IMR-90 (cell line): ENCODE results near the gene VTN. TPM values are rescaled to one million over a fixed set of nuclear protein-coding genes. Genes with fewer than 3 reads are reported as not detected.

Experiments used
- ATAC-seq: fragments of 200-7000 bp; cut with Tn5 transposase; 2 replicates; pipeline ENCODE4 v1.9.1; 2020; ENCODE audit warnings: low read depth, mild to moderate bottlenecking, moderate library complexity
- BruUV-seq: library from RNA; stranded (reverse); fragments of 400-500 nt; replicated peaks from 2 replicates; lab custom pipeline; 2021; lab: Mats Ljungman, UMichigan
- CTCF ChIA-PET: fragments of 300-600 bp; formaldehyde crosslinking; extraction: SDS; loops from one replicate; lab custom pipeline; 2021; ENCODE audit warnings: antibody characterized with exemption; lab: Yijun Ruan, JAX
- POLR2A ChIA-PET: fragments of 300-600 bp; sonication (Branson Sonifier 250); formaldehyde crosslinking; loops from one replicate; lab custom pipeline; 2022; ENCODE audit warnings: antibody characterized with exemption; ENCODE audit not compliant: unreplicated experiment; lab: Charles Lee
- DNase-seq: peaks from one replicate; pipeline ENCODE4 v3.0.0; 2013
- H2AFZ ChIP-seq: replicated peaks from 2 replicates; pipeline ENCODE3; 2013; ENCODE audit warnings: low read length, mild to moderate bottlenecking; ENCODE audit not compliant: poor library complexity
- H2AK5ac ChIP-seq: 2 replicates; pipeline ENCODE4 v1.6.1; 2013; ENCODE audit warnings: low read depth, low read length, inconsistent platforms
- H2AK9ac ChIP-seq: replicated peaks from 2 replicates; pipeline ENCODE3; 2013; ENCODE audit warnings: mild to moderate bottlenecking, low read depth, low read length, moderate library complexity; ENCODE audit not compliant: poor library complexity
- H2BK120ac ChIP-seq: 2 replicates; pipeline ENCODE4 v1.6.1; 2013; ENCODE audit warnings: low read depth, low read length, inconsistent platforms
- H2BK15ac ChIP-seq: 3 replicates; pipeline ENCODE4 v1.6.1; 2013; ENCODE audit warnings: low read depth, low read length, inconsistent platforms
- H2BK20ac ChIP-seq: 2 replicates; pipeline ENCODE4 v1.6.1; 2013; ENCODE audit warnings: low read depth, mild to moderate bottlenecking, inconsistent platforms, low read length, moderate library complexity
- H2BK5ac ChIP-seq: 2 replicates; pipeline ENCODE4 v1.6.1; 2013; ENCODE audit warnings: mild to moderate bottlenecking, low read depth, low read length, inconsistent platforms; ENCODE audit not compliant: poor library complexity, severe bottlenecking
- H3K14ac ChIP-seq: replicated peaks from 2 replicates; pipeline ENCODE4 v1.6.1; 2013; ENCODE audit warnings: low read depth, low read length, inconsistent platforms
- H3K18ac ChIP-seq: 2 replicates; pipeline ENCODE4 v1.6.1; 2013; ENCODE audit warnings: low read depth, low read length, control low read depth
- H3K23ac ChIP-seq: 2 replicates; pipeline ENCODE4 v1.6.1; 2013; ENCODE audit warnings: low read depth, low read length, inconsistent platforms
- H3K27ac ChIP-seq: 2 replicates; pipeline ENCODE4 v1.5.1; 2013; ENCODE audit warnings: mild to moderate bottlenecking, control low read depth, low read length; ENCODE audit not compliant: insufficient read depth
- H3K27me3 ChIP-seq: 2 replicates; pipeline ENCODE4 v1.6.1; 2013; ENCODE audit warnings: low read length; ENCODE audit not compliant: control insufficient read depth, insufficient read depth
- H3K36me3 ChIP-seq: 2 replicates; pipeline ENCODE4 v1.6.1; 2013; ENCODE audit warnings: low read length, mixed read lengths; ENCODE audit not compliant: control insufficient read depth, insufficient read depth
- H3K4ac ChIP-seq: 2 replicates; pipeline ENCODE4 v1.6.1; 2013; ENCODE audit warnings: low read depth, low read length, inconsistent platforms
- H3K4me1 ChIP-seq: 2 replicates; pipeline ENCODE4 v1.6.1; 2013; ENCODE audit warnings: low read length, mixed read lengths; ENCODE audit not compliant: control insufficient read depth, insufficient read depth
- H3K4me2 ChIP-seq: 2 replicates; pipeline ENCODE4 v1.6.1; 2013; ENCODE audit warnings: low read depth, mild to moderate bottlenecking, control low read depth, low read length, moderate library complexity
- H3K4me3 ChIP-seq: 2 replicates; pipeline ENCODE4 v1.5.1; 2013; ENCODE audit warnings: low read depth, mild to moderate bottlenecking, control low read depth, low read length, moderate library complexity; ENCODE audit not compliant: insufficient read depth
- H3K56ac ChIP-seq: 2 replicates; pipeline ENCODE4 v1.6.1; 2013; ENCODE audit warnings: low read length, inconsistent platforms; ENCODE audit not compliant: insufficient read depth; ENCODE audit errors: extremely low read depth
- H3K79me1 ChIP-seq, 2 experiments: 2 replicates each; pipeline ENCODE4 v1.6.1; 2013; ENCODE audit warnings: low read length in 2 of 2, inconsistent platforms in 1 of 2, low read depth in 1 of 2
- H3K9ac ChIP-seq: 2 replicates; pipeline ENCODE4 v1.6.1; 2013; ENCODE audit warnings: low read depth, low read length, control low read depth
- H3K9me1 ChIP-seq: 2 replicates; pipeline ENCODE4 v1.6.1; 2013; ENCODE audit warnings: low read length, inconsistent platforms; ENCODE audit not compliant: insufficient read depth
- H3K9me3 ChIP-seq: 2 replicates; pipeline ENCODE4 v1.6.1; 2013; ENCODE audit warnings: low read length; ENCODE audit not compliant: control insufficient read depth, insufficient read depth
- H4K20me1 ChIP-seq: 2 replicates; pipeline ENCODE4 v1.6.1; 2013; ENCODE audit warnings: low read length, inconsistent platforms; ENCODE audit not compliant: insufficient read depth
- H4K5ac ChIP-seq: 2 replicates; pipeline ENCODE4 v1.6.1; 2013; ENCODE audit warnings: mild to moderate bottlenecking, low read depth, low read length, control low read depth
- H4K8ac ChIP-seq, 2 experiments: 2 replicates each; pipeline ENCODE4 v1.6.1; 2013; ENCODE audit warnings: low read depth in 2 of 2, low read length in 2 of 2, control low read depth in 1 of 2, inconsistent platforms in 1 of 2
- H4K91ac ChIP-seq: 2 replicates; pipeline ENCODE4 v1.6.1; 2013; ENCODE audit warnings: low read depth, low read length, inconsistent platforms; ENCODE audit not compliant: insufficient read depth
- CEBPB ChIP-seq: IDR thresholded peaks from 2 replicates; pipeline ENCODE4 v1.6.1; 2012; ENCODE audit warnings: low read depth, low read length, improper control_type of control experiment
- ELK1 ChIP-seq: fragments of 150-350 bp; IDR thresholded peaks from 2 replicates; pipeline ENCODE4 v1.6.1; 2016; ENCODE audit warnings: low read depth, mild to moderate bottlenecking, low read length, moderate library complexity, borderline replicate concordance
- MAFK ChIP-seq: IDR thresholded peaks from 2 replicates; pipeline ENCODE4 v1.6.1; 2012; ENCODE audit warnings: low read depth, low read length, improper control_type of control experiment
- NFE2L2 ChIP-seq: fragments of 150-350 bp; IDR thresholded peaks from 2 replicates; pipeline ENCODE4 v1.6.1; 2016; ENCODE audit warnings: low read depth, mild to moderate bottlenecking, low read length
- RFX5 ChIP-seq: IDR thresholded peaks from 2 replicates; pipeline ENCODE4 v1.8.0; 2012; ENCODE audit warnings: low read depth, mild to moderate bottlenecking, low read length, moderate library complexity
- SMC3 ChIP-seq: fragments of 150-350 bp; IDR thresholded peaks from 2 replicates; pipeline ENCODE4 v1.6.1; 2016; ENCODE audit warnings: low read depth, mild to moderate bottlenecking, antibody characterized with exemption, low read length, moderate library complexity
- USF2 ChIP-seq: fragments of 150-350 bp; IDR thresholded peaks from 2 replicates; pipeline ENCODE4 v1.6.1; 2017; ENCODE audit warnings: mild to moderate bottlenecking, antibody characterized with exemption, low read length, low read depth
- WGBS, 2 experiments: methylation state at CpG; one replicate each; pipeline versions ENCODE4 v1.1.5 to v1.1.7; 2013; ENCODE audit warnings: missing lambda C conversion rate in 2 of 2; ENCODE audit not compliant: insufficient read length in 1 of 2; ENCODE audit errors: extremely low coverage in 2 of 2; 5-methylcytosine and 5-hydroxymethylcytosine counted together
- dilution Hi-C: fragments of 300-500 bp; cut with HindIII; formaldehyde crosslinking; loops from one replicate; pipeline ENCODE4 v1.14.3; 2018; ENCODE audit warnings: low sequenced_read_pairs; ENCODE audit not compliant: unreplicated experiment
- in situ Hi-C: fragments of 300-500 bp; cut with MboI; formaldehyde crosslinking; loops from 3 replicates; pipeline ENCODE4 v1.14.3; 2019; ENCODE audit warnings: low sequenced_read_pairs, inconsistent platforms, mixed read lengths
- intact Hi-C: fragments of 100-400 bp; cut with micrococcal nuclease; formaldehyde crosslinking; loops from 2 replicates; pipeline ENCODE4 v1.10.0; 2022
- polyA plus RNA-seq, 3 experiments: library from polyadenylated mRNA; depleted of rRNA; stranded (reverse); fragments of >200 nt; gene quantifications; 2 replicates each; pipeline ENCODE4 v1.2.3, GENCODE V29; 2012; ENCODE audit warnings: low replicate concordance in 1 of 3
- total RNA-seq: library from RNA; depleted of rRNA; stranded (reverse); fragments of >200 nt; gene quantifications from 2 replicates; pipeline ENCODE4 v1.2.3, GENCODE V29; 2012

The VTN gene
- total and polyA plus RNA-seq, 2 of the 4 experiments (the other 2 are of a cell fraction): 0.18 to 1.0 TPM

- Histone ChIP-seq H4K8ac (no peak overlapping the region), H2AFZ (no peak overlapping the region), H2BK20ac (no peak overlapping the region), H3K4me3 (no peak overlapping the region), H3K9me3 (no peaks in the 10 kb centered on the region), H4K5ac (no peak overlapping the region), H3K27ac (no peak overlapping the region), H3K4me2 (no peak overlapping the region), H3K56ac (no peak overlapping the region), H3K36me3 (peaks cover 23% of the 10 kb centered on the region), H2AK5ac (no peak overlapping the region), H3K79me1 (peaks cover 17 to 29% of the 10 kb centered on the region in 2 experiments; a peak in 3 of 4 replicates), H3K9me1 (no peaks in the 10 kb centered on the region), H4K20me1 (no peaks in the 10 kb centered on the region), H3K23ac (no peak overlapping the region), H2AK9ac (no peak overlapping the region), H2BK120ac (no peak overlapping the region), H3K18ac (no peak overlapping the region), H2BK15ac (no peak overlapping the region), H3K27me3 (no peaks in the 10 kb centered on the region), H3K9ac (no peak overlapping the region), H4K91ac (no peak overlapping the region), H3K4ac (no peak overlapping the region), H3K14ac (no peak overlapping the region), H3K4me1 (peaks cover 6% of the 10 kb centered on the region; the same call in 1 of the 2 replicates), H2BK5ac (no peak overlapping the region)
- intact Hi-C loops: loop anchor here (10.0 kb wide), 1 partner anchor 521 kb away; the partner anchor contains the start of gene NOS2
- TF ChIP-seq RFX5: no peak
- TF ChIP-seq SMC3: no peak
- no peak for TF ChIP-seq ELK1
- no peak for TF ChIP-seq USF2
- TF ChIP-seq NFE2L2: no peak
- TF ChIP-seq CEBPB: no peak
- no peak for TF ChIP-seq MAFK
- BruUV-seq: no TSS peak
- ChIA-PET CTCF (no interaction called here), POLR2A (no interaction called here)
- WGBS, 2 experiments: 91% methylated on average over 7 of the region's 7 CpGs; no CpG with 5 or more reads in 1 of the 2 experiments
- DNase-seq: no peak
- in situ Hi-C loops: loop anchor here (10.0 to 25.0 kb wide), 2 partner anchors 281 to 789 kb away; partner anchors contain the start of gene NLK
- no peak for ATAC-seq
- dilution Hi-C loops: no loop called here
Measured at GRCh38 chr17:28326114-28326513, 44.0 kb downstream of the VTN start.
